ENCODE results near the gene PCDHAC2. TPM values are rescaled to one million over a fixed set of nuclear protein-coding genes. Genes with fewer than 3 reads are reported as not detected.

Gene PCDHAC2
- total and polyA plus RNA-seq, 7 experiments from 2014 or later, result not detected

DNA sequence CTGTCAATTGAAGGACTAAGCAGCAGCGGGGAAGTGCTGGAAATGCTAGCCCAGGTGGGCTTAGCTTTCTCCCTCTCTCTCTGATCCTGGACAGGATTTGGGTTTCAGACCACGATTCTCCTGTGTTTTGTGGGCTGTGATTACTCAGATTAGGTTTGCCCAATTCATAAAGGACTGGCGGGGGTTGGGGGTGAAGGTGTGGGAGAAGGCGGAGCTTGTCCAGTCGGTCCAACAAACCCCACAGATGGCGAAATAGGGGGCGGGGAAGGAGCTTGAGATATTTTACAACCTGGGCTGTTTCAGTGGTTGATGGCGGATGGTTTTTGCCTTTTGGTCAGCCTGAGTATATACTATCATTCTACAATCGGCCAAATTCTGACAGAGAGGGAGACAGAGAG, 35.2 kb downstream of the PCDHAC2 start:
- intact Hi-C loops (cut with micrococcal nuclease), result no loop called here
- no peaks in the 10 kb centered on the region for H3K27me3 ChIP-seq (ENCODE audit: control insufficient read depth in 2 of 2, insufficient read depth in 2 of 2, low read length in 2 of 2)
- POLR2A ChIA-PET, result no interaction called here
- H3K4me3 ChIP-seq (ENCODE audit: low read length), result no peak overlapping the region
- no peaks in the 10 kb centered on the region for H3K4me1 ChIP-seq (ENCODE audit: control insufficient read depth in 2 of 2, insufficient read depth in 2 of 2, low read length in 2 of 2)
- peaks cover 0 to 9% (median 0%) of the 10 kb centered on the region in 5 donors for H3K36me3 Mint-ChIP-seq
- peaks cover 16 to 61% (median 46%) of the 10 kb centered on the region in 5 donors for H3K27me3 Mint-ChIP-seq
- DNase-seq, result no peak
- H3K9me3 ChIP-seq (ENCODE audit: control insufficient read depth in 2 of 3, low read length in 3 of 3), result no peaks in the 10 kb centered on the region
- peaks cover 0 to 9% (median 9%) of the 10 kb centered on the region in 7 donors for H3K4me1 Mint-ChIP-seq
- H3K9me3 Mint-ChIP-seq, result peaks cover 0 to 16% (median 4%) of the 10 kb centered on the region in 11 donors
- H3K27ac ChIP-seq (ENCODE audit: low read depth, low read length), result no peak overlapping the region
- peak overlapping the region in 8 of 10 donors; percentile 23 to 73 (median 52) for H3K4me3 Mint-ChIP-seq
- H3K36me3 ChIP-seq (ENCODE audit: control insufficient read depth in 2 of 3, insufficient read depth in 3 of 3, low read length in 3 of 3), result no peaks in the 10 kb centered on the region
- no peak overlapping the region for H3K27ac Mint-ChIP-seq
- CTCF ChIA-PET, result no interaction called here
- ATAC-seq, result no peak

DNA sequence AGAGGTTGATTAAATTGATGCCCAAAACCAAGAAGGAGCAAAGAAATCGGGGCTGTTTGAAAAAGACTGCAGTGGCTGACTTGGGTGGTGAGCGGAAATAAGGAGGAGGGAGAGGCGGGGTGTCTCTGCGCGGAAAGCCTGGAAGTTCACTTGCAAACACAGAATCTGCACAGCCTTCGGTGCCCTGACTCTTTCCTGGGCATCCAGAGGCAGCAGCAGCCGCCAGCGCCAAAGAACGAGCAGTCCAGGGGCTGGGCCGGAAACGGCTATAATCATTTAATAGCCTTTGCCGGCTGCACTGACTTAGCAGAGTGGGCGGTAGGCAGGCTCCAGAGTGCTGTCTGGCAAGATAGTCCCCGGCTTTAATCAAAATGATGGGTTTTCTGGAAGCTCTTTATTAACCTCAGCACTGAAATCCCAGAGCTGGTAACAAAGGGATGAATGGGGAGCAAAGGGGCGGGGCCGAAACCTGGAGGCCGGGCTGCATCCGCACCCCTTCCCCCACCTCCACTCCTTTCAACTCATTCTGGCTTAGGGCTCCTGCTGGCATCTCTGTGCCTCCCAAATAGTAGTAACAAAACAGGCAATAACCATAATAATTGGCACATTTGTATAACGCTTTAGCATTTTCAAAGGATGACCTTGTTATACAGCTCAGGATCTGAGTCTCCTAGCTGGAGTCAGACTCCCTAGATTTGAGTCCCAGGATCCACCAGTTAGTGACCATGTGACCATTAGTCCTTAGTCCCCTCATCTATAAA, 35.7 kb downstream of the PCDHAC2 start:
- intact Hi-C loops (cut with micrococcal nuclease), result no loop called here
- Mint-ChIP-seq H3K27ac (no peak overlapping the region), H3K4me3 (peak overlapping the region in 9 of 10 donors; percentile 2 to 73 (median 43)), H3K27me3 (peaks cover 16 to 64% (median 51%) of the 10 kb centered on the region in 5 donors), H3K9me3 (peaks cover 0 to 21% (median 5%) of the 10 kb centered on the region in 11 donors), H3K36me3 (peaks cover 0 to 15% (median 0%) of the 10 kb centered on the region in 5 donors), H3K4me1 (peaks cover 0 to 9% (median 9%) of the 10 kb centered on the region in 7 donors)
- Histone ChIP-seq H3K36me3 (ENCODE audit: control insufficient read depth in 2 of 3, insufficient read depth in 3 of 3, low read length in 3 of 3) (no peaks in the 10 kb centered on the region), H3K4me3 (ENCODE audit: low read length) (no peak overlapping the region), H3K4me1 (ENCODE audit: control insufficient read depth in 2 of 2, insufficient read depth in 2 of 2, low read length in 2 of 2) (no peaks in the 10 kb centered on the region), H3K27me3 (ENCODE audit: control insufficient read depth in 2 of 2, insufficient read depth in 2 of 2, low read length in 2 of 2) (no peaks in the 10 kb centered on the region), H3K27ac (ENCODE audit: low read depth, low read length) (no peak overlapping the region), H3K9me3 (ENCODE audit: control insufficient read depth in 2 of 3, low read length in 3 of 3) (no peaks in the 10 kb centered on the region)
- POLR2A ChIA-PET, result no interaction called here
- DNase-seq, result peak in 3 of 9 donors; percentile 1 to 2 (median 2)
- CTCF ChIA-PET, result no interaction called here
- no peak for ATAC-seq

DNA sequence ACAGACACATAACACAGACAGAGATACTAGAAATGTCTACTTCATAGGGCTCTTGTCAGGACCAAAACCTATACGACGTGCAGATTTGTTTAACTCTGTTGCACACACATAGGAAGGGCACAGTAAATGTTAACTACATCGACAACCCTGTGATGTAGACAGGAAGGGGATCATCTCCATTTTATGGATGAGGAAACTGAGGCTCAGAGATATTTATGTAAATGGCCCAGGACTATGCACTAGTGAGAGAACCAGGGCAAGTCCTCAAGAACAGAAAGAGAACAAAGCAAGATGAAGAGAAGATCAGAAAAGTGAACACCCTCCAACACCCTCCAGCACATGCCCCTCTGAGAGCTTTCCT, 36.3 kb downstream of the PCDHAC2 start:
- CTCF ChIA-PET, result no interaction called here
- Histone ChIP-seq H3K4me3 (ENCODE audit: low read length) (no peak overlapping the region), H3K4me1 (ENCODE audit: control insufficient read depth in 2 of 2, insufficient read depth in 2 of 2, low read length in 2 of 2) (no peaks in the 10 kb centered on the region), H3K9me3 (ENCODE audit: control insufficient read depth in 2 of 3, low read length in 3 of 3) (no peaks in the 10 kb centered on the region), H3K27ac (ENCODE audit: low read depth, low read length) (no peak overlapping the region), H3K27me3 (ENCODE audit: control insufficient read depth in 2 of 2, insufficient read depth in 2 of 2, low read length in 2 of 2) (no peaks in the 10 kb centered on the region), H3K36me3 (ENCODE audit: control insufficient read depth in 2 of 3, insufficient read depth in 3 of 3, low read length in 3 of 3) (no peaks in the 10 kb centered on the region)
- peak overlapping the region in 1 of 10 donors; percentile 27 for H3K4me3 Mint-ChIP-seq
- peaks cover 16 to 62% (median 53%) of the 10 kb centered on the region in 5 donors for H3K27me3 Mint-ChIP-seq
- POLR2A ChIA-PET, result no interaction called here
- peaks cover 0 to 15% (median 0%) of the 10 kb centered on the region in 5 donors for H3K36me3 Mint-ChIP-seq
- H3K27ac Mint-ChIP-seq, result no peak overlapping the region
- DNase-seq, result no peak
- H3K4me1 Mint-ChIP-seq, result peaks cover 0 to 9% (median 9%) of the 10 kb centered on the region in 7 donors
- H3K9me3 Mint-ChIP-seq, result peaks cover 0 to 23% (median 5%) of the 10 kb centered on the region in 11 donors
- intact Hi-C loops (cut with micrococcal nuclease), result no loop called here
- no peak for ATAC-seq

- H3K4me3 ChIP-seq (ENCODE audit: low read length), result no peak overlapping the region
- no peaks in the 10 kb centered on the region for H3K9me3 ChIP-seq (ENCODE audit: control insufficient read depth in 2 of 3, low read length in 3 of 3)
- H3K27me3 Mint-ChIP-seq, result peaks cover 16 to 62% (median 55%) of the 10 kb centered on the region in 5 donors
- H3K9me3 Mint-ChIP-seq, result peaks cover 0 to 23% (median 5%) of the 10 kb centered on the region in 11 donors
- no peaks in the 10 kb centered on the region for H3K36me3 ChIP-seq (ENCODE audit: control insufficient read depth in 2 of 3, insufficient read depth in 3 of 3, low read length in 3 of 3)
- DNase-seq (no peak), ATAC-seq (no peak)
- no peak overlapping the region for H3K27ac ChIP-seq (ENCODE audit: low read depth, low read length)
- H3K4me1 ChIP-seq (ENCODE audit: control insufficient read depth in 2 of 2, insufficient read depth in 2 of 2, low read length in 2 of 2), result no peaks in the 10 kb centered on the region
- peaks cover 0 to 9% (median 9%) of the 10 kb centered on the region in 7 donors for H3K4me1 Mint-ChIP-seq
- no peak overlapping the region for H3K4me3 Mint-ChIP-seq
- peaks cover 0 to 15% (median 0%) of the 10 kb centered on the region in 5 donors for H3K36me3 Mint-ChIP-seq
- no peak overlapping the region for H3K27ac Mint-ChIP-seq
- no peaks in the 10 kb centered on the region for H3K27me3 ChIP-seq (ENCODE audit: control insufficient read depth in 2 of 2, insufficient read depth in 2 of 2, low read length in 2 of 2)
- ChIA-PET POLR2A (no interaction called here), CTCF (no interaction called here)
- intact Hi-C loops (cut with micrococcal nuclease), result no loop called here
Measured at GRCh38 chr5:141003031-141003430, 36.8 kb downstream of the PCDHAC2 start.

- ChIA-PET POLR2A (no interaction called here), CTCF (no interaction called here)
- Mint-ChIP-seq H3K9me3 (peaks cover 0 to 23% (median 5%) of the 10 kb centered on the region in 11 donors), H3K36me3 (peaks cover 0 to 15% (median 0%) of the 10 kb centered on the region in 5 donors), H3K27ac (no peak overlapping the region), H3K4me1 (peaks cover 0 to 9% (median 9%) of the 10 kb centered on the region in 7 donors), H3K27me3 (peaks cover 16 to 57% (median 53%) of the 10 kb centered on the region in 5 donors), H3K4me3 (no peak overlapping the region)
- Histone ChIP-seq H3K4me1 (ENCODE audit: control insufficient read depth in 2 of 2, insufficient read depth in 2 of 2, low read length in 2 of 2) (no peaks in the 10 kb centered on the region), H3K27ac (ENCODE audit: low read depth, low read length) (no peak overlapping the region), H3K4me3 (ENCODE audit: low read length) (no peak overlapping the region), H3K36me3 (ENCODE audit: control insufficient read depth in 2 of 3, insufficient read depth in 3 of 3, low read length in 3 of 3) (no peaks in the 10 kb centered on the region), H3K9me3 (ENCODE audit: control insufficient read depth in 2 of 3, low read length in 3 of 3) (no peaks in the 10 kb centered on the region), H3K27me3 (ENCODE audit: control insufficient read depth in 2 of 2, insufficient read depth in 2 of 2, low read length in 2 of 2) (no peaks in the 10 kb centered on the region)
- ATAC-seq, result no peak
- intact Hi-C loops (cut with micrococcal nuclease), result no loop called here
- DNase-seq, result no peak
Measured at GRCh38 chr5:141003791-141004611, 37.7 kb downstream of the PCDHAC2 start.

DNA sequence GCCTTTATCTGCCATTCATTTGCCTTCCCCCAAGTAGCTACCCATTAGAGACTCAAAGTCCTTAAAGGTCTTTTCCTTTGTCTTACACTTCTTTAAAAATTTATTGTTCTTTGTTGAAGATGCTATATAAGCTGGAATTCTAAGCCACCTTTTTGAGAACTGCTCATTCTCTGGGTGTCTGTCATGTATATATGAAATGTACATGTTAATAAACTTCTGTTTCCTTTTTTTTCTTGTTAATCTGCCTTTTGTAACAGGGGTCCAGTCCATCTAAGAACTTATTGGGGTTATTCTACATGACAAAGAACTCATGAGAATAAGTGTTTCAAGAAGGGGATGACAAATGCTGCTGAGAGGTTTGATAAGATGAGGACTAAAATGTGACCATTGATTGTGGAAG, 41.5 kb downstream of the PCDHAC2 start:
- no peak overlapping the region for H3K27ac ChIP-seq (ENCODE audit: low read depth, low read length)
- Mint-ChIP-seq H3K36me3 (peaks cover 0 to 15% (median 0%) of the 10 kb centered on the region in 5 donors), H3K27ac (no peak overlapping the region), H3K4me1 (no peaks in the 10 kb centered on the region), H3K9me3 (peaks cover 0 to 16% (median 5%) of the 10 kb centered on the region in 11 donors), H3K4me3 (no peak overlapping the region), H3K27me3 (peaks cover 0 to 52% (median 36%) of the 10 kb centered on the region in 5 donors)
- no peaks in the 10 kb centered on the region for H3K9me3 ChIP-seq (ENCODE audit: control insufficient read depth in 2 of 3, low read length in 3 of 3)
- DNase-seq (no peak), ATAC-seq (no peak)
- no peak overlapping the region for H3K4me3 ChIP-seq (ENCODE audit: low read length)
- ChIA-PET CTCF (no interaction called here), POLR2A (no interaction called here)
- no peaks in the 10 kb centered on the region for H3K36me3 ChIP-seq (ENCODE audit: control insufficient read depth in 2 of 3, insufficient read depth in 3 of 3, low read length in 3 of 3)
- H3K4me1 ChIP-seq (ENCODE audit: control insufficient read depth in 2 of 2, insufficient read depth in 2 of 2, low read length in 2 of 2), result no peaks in the 10 kb centered on the region
- intact Hi-C loops (cut with micrococcal nuclease), result no loop called here
- H3K27me3 ChIP-seq (ENCODE audit: control insufficient read depth in 2 of 2, insufficient read depth in 2 of 2, low read length in 2 of 2), result no peaks in the 10 kb centered on the region

Measured in naive thymus-derived CD4-positive, alpha-beta T cell (primary cell).